PC-9 (cell line): ENCODE results near the gene ATXN1.

Source experiments
- CTCF ChIP-seq: fragments of 200-600 bp; sonication (generic); conservative IDR thresholded peaks from 2 replicates; pipeline ENCODE4 v1.6.1; 2017; ENCODE audit warnings: mixed run types, antibody characterized with exemption, mild to moderate bottlenecking, moderate library complexity
- EZH2 ChIP-seq: fragments of 200-600 bp; sonication (generic); IDR thresholded peaks from 2 replicates; pipeline ENCODE4 v1.8.0; 2017; ENCODE audit warnings: antibody characterized with exemption, low read depth

GRCh38 chr6:16279243-16279642 is 482.0 kb downstream of the ATXN1 start:
- TF ChIP-seq CTCF, result no peak
- no peak for TF ChIP-seq EZH2
